Hepatocyte (in vitro differentiated cells): ENCODE results near the gene SFRP5. TPM values are rescaled to one million over a fixed set of nuclear protein-coding genes. Genes with fewer than 3 reads are reported as not detected.
A peak's percentile ranks its signal among the peaks of the same experiment; 100 is the strongest.

ENCODE experiments used
- DNase-seq: peaks from one replicate; pipeline ENCODE4 v3.0.0-alpha.2; 2016; ENCODE audit warnings: low spot score
- H2AFZ ChIP-seq: fragments of 200-600 bp; sonication (generic); 2 replicates; pipeline ENCODE4 v1.6.0; 2016; ENCODE audit warnings: antibody characterized with exemption, mild to moderate bottlenecking
- H3K27ac ChIP-seq: fragments of 200-600 bp; sonication (generic); 2 replicates; pipeline ENCODE4 v1.5.1; 2016; ENCODE audit warnings: mild to moderate bottlenecking
- H3K27me3 ChIP-seq: fragments of 200-600 bp; sonication (generic); 2 replicates; pipeline ENCODE4 v1.6.1; 2016
- H3K36me3 ChIP-seq: fragments of 200-600 bp; sonication (generic); replicated peaks from 2 replicates; pipeline ENCODE4 v1.5.1; 2016; ENCODE audit warnings: low read depth; ENCODE audit not compliant: insufficient read depth
- H3K4me1 ChIP-seq: fragments of 200-600 bp; sonication (generic); 2 replicates; pipeline ENCODE4 v1.5.1; 2016; ENCODE audit warnings: mild to moderate bottlenecking, moderate library complexity; ENCODE audit not compliant: insufficient read depth
- H3K4me2 ChIP-seq: fragments of 200-600 bp; sonication (generic); 2 replicates; pipeline ENCODE4 v1.6.0; 2016
- H3K4me3 ChIP-seq: fragments of 200-600 bp; sonication (generic); 2 replicates; pipeline ENCODE4 v1.5.1; 2016; ENCODE audit warnings: mild to moderate bottlenecking
- H3K79me2 ChIP-seq: fragments of 200-600 bp; sonication (generic); 2 replicates; pipeline ENCODE4 v1.6.0; 2017; ENCODE audit warnings: mild to moderate bottlenecking
- H3K9me2 ChIP-seq: fragments of 200-600 bp; sonication (generic); replicated peaks from 2 replicates; pipeline ENCODE4 v1.6.0; 2017; ENCODE audit warnings: mild to moderate bottlenecking; ENCODE audit not compliant: insufficient read depth
- H3K9me3 ChIP-seq: fragments of 200-600 bp; sonication (generic); 2 replicates; pipeline ENCODE4 v1.5.1; 2016; ENCODE audit warnings: low read depth, mild to moderate bottlenecking
- H4K20me1 ChIP-seq: fragments of 200-600 bp; sonication (generic); 2 replicates; pipeline ENCODE4 v1.6.0; 2016; ENCODE audit warnings: mild to moderate bottlenecking; ENCODE audit not compliant: insufficient read depth, poor library complexity, severe bottlenecking
- CTCF ChIP-seq: fragments of 200-600 bp; sonication (generic); IDR thresholded peaks from 2 replicates; pipeline ENCODE4 v1.5.1; 2016; ENCODE audit warnings: antibody characterized with exemption, mild to moderate bottlenecking; ENCODE audit not compliant: poor library complexity
- EZH2 ChIP-seq: fragments of 200-600 bp; sonication (generic); IDR thresholded peaks from 2 replicates; pipeline ENCODE4 v1.6.1; 2016; ENCODE audit warnings: antibody characterized with exemption, mild to moderate bottlenecking, borderline replicate concordance
- EZH2phosphoT487 ChIP-seq: fragments of 200-600 bp; sonication (generic); IDR thresholded peaks from one replicate; pipeline ENCODE4 v1.6.1; 2018; ENCODE audit warnings: antibody characterized with exemption, mild to moderate bottlenecking, low read depth, moderate library complexity; ENCODE audit not compliant: unreplicated experiment, severe bottlenecking
- WGBS: methylation state at CpG from one replicate; pipeline ENCODE4 v1.1.6; 2016; ENCODE audit warnings: low lambda C conversion rate; ENCODE audit errors: missing lambda C conversion rate; 5-methylcytosine and 5-hydroxymethylcytosine counted together
- polyA plus RNA-seq: library from polyadenylated mRNA; unstranded; fragments of >200 nt; fragmentation: Nextera tagmentation; extraction: Ambion mirVana; gene quantifications from 2 replicates; pipeline ENCODE4 v1.2.1, GENCODE V29; 2016
- total RNA-seq: library from RNA; depleted of rRNA; stranded (reverse); fragments of >200 nt; gene quantifications from 2 replicates; pipeline ENCODE4 v1.2.3, GENCODE V29; 2014

Gene SFRP5
- total and polyA plus RNA-seq, 2 experiments from 2014 or later = 17.2 to 48.9 TPM

- Histone ChIP-seq H3K4me3 (no peak overlapping the region), H3K9me2 (no peaks in the 10 kb centered on the region), H3K27ac (no peak overlapping the region), H3K9me3 (no peaks in the 10 kb centered on the region), H3K27me3 (no peaks in the 10 kb centered on the region), H3K4me1 (peaks cover 1% of the 10 kb centered on the region), H3K36me3 (no peaks in the 10 kb centered on the region), H4K20me1 (no peaks in the 10 kb centered on the region), H3K79me2 (no peaks in the 10 kb centered on the region), H3K4me2 (no peak overlapping the region), H2AFZ (no peak overlapping the region)
- DNase-seq = peak; percentile 41
- WGBS = 78% methylated on average over 5 of the region's 5 CpGs
- TF ChIP-seq EZH2 = no peak
- TF ChIP-seq CTCF = no peak
- no peak for TF ChIP-seq EZH2phosphoT487
These were observed 47.4 kb downstream of the SFRP5 start for GRCh38 chr10:97724341-97724941.

- DNase-seq = no peak
- Histone ChIP-seq H3K9me3 (no peaks in the 10 kb centered on the region), H3K27ac (no peak overlapping the region), H3K4me3 (no peak overlapping the region), H3K36me3 (no peaks in the 10 kb centered on the region), H3K9me2 (no peaks in the 10 kb centered on the region), H2AFZ (no peak overlapping the region), H3K4me2 (no peak overlapping the region), H3K79me2 (no peaks in the 10 kb centered on the region), H3K27me3 (no peaks in the 10 kb centered on the region), H4K20me1 (no peaks in the 10 kb centered on the region), H3K4me1 (peaks cover 16% of the 10 kb centered on the region)
- TF ChIP-seq EZH2phosphoT487 = no peak
- no peak for TF ChIP-seq EZH2
- TF ChIP-seq CTCF = no peak
- WGBS = 97% methylated on average over 3 of the region's 3 CpGs
These were observed 48.8 kb downstream of the SFRP5 start for GRCh38 chr10:97723001-97723400.

- 92% methylated on average over 12 of the region's 12 CpGs for WGBS
- TF ChIP-seq EZH2 = no peak
- no peak for TF ChIP-seq CTCF
- TF ChIP-seq EZH2phosphoT487 = no peak
- H3K27ac ChIP-seq = no peak overlapping the region
These were observed 49.7 kb downstream of the SFRP5 start for GRCh38 chr10:97721871-97722780.

More at GRCh38 chr10:97721871-97722780, 49.7 kb downstream of the SFRP5 start:
- H3K9me3 ChIP-seq = no peaks in the 10 kb centered on the region
- no peaks in the 10 kb centered on the region for H3K27me3 ChIP-seq
- peaks cover 6% of the 10 kb centered on the region for H3K79me2 ChIP-seq
- no peak overlapping the region for H3K4me2 ChIP-seq
- H4K20me1 ChIP-seq = no peaks in the 10 kb centered on the region
- no peaks in the 10 kb centered on the region for H3K36me3 ChIP-seq
- no peak for DNase-seq
- H2AFZ ChIP-seq = no peak overlapping the region
- no peaks in the 10 kb centered on the region for H3K9me2 ChIP-seq
- no peak overlapping the region for H3K4me3 ChIP-seq
- peaks cover 17% of the 10 kb centered on the region for H3K4me1 ChIP-seq
